Neural crest cell (in vitro differentiated cells): ENCODE data around the gene ARRDC1. TPM values are rescaled to one million over a fixed set of nuclear protein-coding genes. Genes with fewer than 3 reads are reported as not detected.
"Not testable (repeated sequence)": the region's sequence is repeated elsewhere in the genome, so short reads cannot be mapped to it uniquely, and the experiment has no call there.

Source experiments
- DNase-seq: peaks from one replicate; pipeline ENCODE4 v3.0.0; 2021; ENCODE audit warnings: low read depth, mixed read lengths, low spot score
- H3K27ac Mint-ChIP-seq: one replicate; pipeline ENCODE4 v1.8.0; 2021; ENCODE audit warnings: mild to moderate bottlenecking, mixed read lengths; ENCODE audit not compliant: unreplicated experiment
- H3K27me3 Mint-ChIP-seq: 2 replicates; pipeline ENCODE4 v1.8.0; 2021; ENCODE audit warnings: low read depth, mild to moderate bottlenecking, mixed read lengths
- H3K36me3 Mint-ChIP-seq: 2 replicates; pipeline ENCODE4 v1.8.0; 2021; ENCODE audit warnings: low read depth, mild to moderate bottlenecking, mixed read lengths
- H3K4me1 Mint-ChIP-seq: 2 replicates; pipeline ENCODE4 v1.8.0; 2021; ENCODE audit warnings: mixed read lengths
- H3K4me3 Mint-ChIP-seq: one replicate; pipeline ENCODE4 v1.8.0; 2021; ENCODE audit warnings: mild to moderate bottlenecking, mixed read lengths
- H3K9me3 Mint-ChIP-seq: 2 replicates; pipeline ENCODE4 v1.8.0; 2021; ENCODE audit warnings: mixed read lengths
- CTCF ChIP-seq: fragments of 200-600 bp; sonication (generic); conservative IDR thresholded peaks from 2 replicates; pipeline ENCODE4 v1.5.0; 2021; ENCODE audit warnings: antibody characterized with exemption, mild to moderate bottlenecking
- total RNA-seq: library from RNA; stranded (reverse); gene quantifications from 2 replicates; pipeline ENCODE4 v1.2.1, GENCODE V29; 2021

Gene ARRDC1
- total RNA-seq, 1 donor from 2014 or later: 18.1 TPM

- H3K4me3 Mint-ChIP-seq: peak overlapping the region; percentile 93
- peaks cover 4% of the 10 kb centered on the region for H3K36me3 Mint-ChIP-seq
- DNase-seq: no peak
- no peaks in the 10 kb centered on the region for H3K9me3 Mint-ChIP-seq
- peaks cover 23% of the 10 kb centered on the region for H3K4me1 Mint-ChIP-seq
- H3K27me3 Mint-ChIP-seq: no peaks in the 10 kb centered on the region
- no peak for TF ChIP-seq CTCF
- no peak overlapping the region for H3K27ac Mint-ChIP-seq
These were observed 15.9 kb upstream of the ARRDC1 start for GRCh38 chr9:137589441-137590122.

- Mint-ChIP-seq H3K27me3 (no peaks in the 10 kb centered on the region), H3K36me3 (peaks cover 4% of the 10 kb centered on the region), H3K4me3 (no peak overlapping the region), H3K4me1 (peaks cover 23% of the 10 kb centered on the region), H3K27ac (no peak overlapping the region), H3K9me3 (no peaks in the 10 kb centered on the region)
- no peak for DNase-seq
- TF ChIP-seq CTCF: no peak
These were observed 15.4 kb upstream of the ARRDC1 start for GRCh38 chr9:137590123-137590468.

GRCh38 chr9:137590469-137591383, 14.8 kb upstream of the ARRDC1 start, which contains the start of gene ZMYND19:
Gene ZMYND19, minus strand, starts transcription at chr9:137590512. Its CDS starts 249 bp downstream, at chr9:137590263.
- Mint-ChIP-seq H3K9me3 (no peaks in the 10 kb centered on the region), H3K4me3 (peak within 1 kb of the TSS; percentile 93), H3K27ac (peak within 1 kb of the TSS; percentile 100), H3K4me1 (peaks cover 23% of the 10 kb centered on the region), H3K27me3 (no peaks in the 10 kb centered on the region), H3K36me3 (peaks cover 4% of the 10 kb centered on the region)
- TF ChIP-seq CTCF: no peak
- DNase-seq: peak; percentile 91

- Mint-ChIP-seq H3K4me3 (peak overlapping the region; percentile 78), H3K27ac (no peak overlapping the region), H3K36me3 (peaks cover 3% of the 10 kb centered on the region), H3K4me1 (peaks cover 21% of the 10 kb centered on the region), H3K27me3 (no peaks in the 10 kb centered on the region), H3K9me3 (no peaks in the 10 kb centered on the region)
- no peak for TF ChIP-seq CTCF
- DNase-seq: no peak
These were observed 12.7 kb upstream of the ARRDC1 start for GRCh38 chr9:137592767-137593166.

- Mint-ChIP-seq H3K4me3 (peak overlapping the region; percentile 78), H3K4me1 (peaks cover 17% of the 10 kb centered on the region), H3K27me3 (peaks cover under 1% of the 10 kb centered on the region), H3K27ac (no peak overlapping the region), H3K9me3 (no peaks in the 10 kb centered on the region), H3K36me3 (no peaks in the 10 kb centered on the region)
- DNase-seq: no peak
- TF ChIP-seq CTCF: no peak
These were observed 12.3 kb upstream of the ARRDC1 start for GRCh38 chr9:137593176-137593575.

- not testable (repeated sequence) for H3K9me3 Mint-ChIP-seq, H3K4me1 Mint-ChIP-seq, DNase-seq, H3K36me3 Mint-ChIP-seq, H3K4me3 Mint-ChIP-seq, H3K27me3 Mint-ChIP-seq, H3K27ac Mint-ChIP-seq
These were observed 8.9 kb upstream of the ARRDC1 start for GRCh38 chr9:137596577-137596976.
